ENCODE data around the gene NOSTRIN.

- no peak for TF ChIP-seq POLR2A (IDR thresholded peaks at IDR 0.05)
- no peak for TF ChIP-seq CTCF (IDR thresholded peaks at IDR 0.05 in 4 of 5, conservative IDR thresholded peaks at IDR 0.05 in 1 of 5)
These were observed 17.5 kb downstream of the NOSTRIN start for GRCh38 chr2:168819829-168820489.

All from gastrocnemius medialis (tissue), 4 donors.